ENCODE results near the gene NABP1. TPM values are rescaled to one million over a fixed set of nuclear protein-coding genes. Genes with fewer than 3 reads are reported as not detected.

NABP1 gene
- total and polyA plus RNA-seq, 10 of the 15 experiments (the other 5 are each of a cell fraction or from before 2014, with no cell fraction given), result 22.9 to 65.7 (median 39.9) TPM

GRCh38 chr2:191656792-191657191, 21.1 kb upstream of the NABP1 start (continued):
- TF ChIP-seq ASH2L (IDR thresholded peaks at IDR 0.05; ENCODE audit: borderline replicate concordance, low read depth) (no peak), ZNF217 (IDR thresholded peaks at IDR 0.05) (no peak), PAX8 (IDR thresholded peaks at IDR 0.05) (no peak), REST (IDR thresholded peaks at IDR 0.05; ENCODE audit: low read depth, low read length) (no peak), BMI1 (IDR thresholded peaks at IDR 0.05; ENCODE audit: borderline replicate concordance) (no peak), NFIC (IDR thresholded peaks at IDR 0.05; ENCODE audit: low read depth, low read length) (no peak), MTA2 (IDR thresholded peaks at IDR 0.05; ENCODE audit: low read depth) (no peak), NFYB (IDR thresholded peaks at IDR 0.05; ENCODE audit: insufficient read depth, low read depth, low read length) (no peak), CUX1 (IDR thresholded peaks at IDR 0.05; ENCODE audit: insufficient replicate concordance, low read depth, low read length) (no peak)
